ENCODE results near the gene MICAL2. TPM values are rescaled to one million over a fixed set of nuclear protein-coding genes. Genes with fewer than 3 reads are reported as not detected.

Gene MICAL2
- total RNA-seq, 1 donor from 2014 or later: 367 TPM

DNA sequence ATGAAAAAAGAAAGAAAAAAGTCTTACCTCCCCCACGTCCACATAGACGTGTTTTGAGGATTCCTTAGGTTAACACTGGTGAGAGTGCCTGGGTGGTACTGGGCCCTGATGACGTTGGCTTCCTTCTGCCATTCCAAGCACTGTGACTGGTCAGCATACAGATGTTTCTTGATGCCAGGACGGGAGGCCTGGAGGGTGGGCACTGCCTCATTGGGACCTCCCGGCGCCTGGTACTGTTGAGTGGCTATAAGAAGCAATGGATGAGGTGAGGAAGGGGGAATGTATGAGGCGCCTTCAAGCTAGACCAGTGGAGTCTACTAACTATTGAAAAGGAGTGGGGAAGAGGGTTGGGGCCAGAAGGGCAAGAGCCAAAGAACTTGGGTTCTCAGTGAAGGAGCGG lies 45.3 kb downstream of the MICAL2 start:
- Histone ChIP-seq H3K27me3 (ENCODE audit: control insufficient read depth, insufficient read depth, low read length) (no peaks in the 10 kb centered on the region), H3K4me3 (ENCODE audit: low read depth, low read length) (no peak overlapping the region), H3K36me3 (ENCODE audit: control insufficient read depth, insufficient read depth, low read length) (no peaks in the 10 kb centered on the region)
- DNase-seq (ENCODE audit: low read depth): no peak
- TF ChIP-seq, protein P1, sequence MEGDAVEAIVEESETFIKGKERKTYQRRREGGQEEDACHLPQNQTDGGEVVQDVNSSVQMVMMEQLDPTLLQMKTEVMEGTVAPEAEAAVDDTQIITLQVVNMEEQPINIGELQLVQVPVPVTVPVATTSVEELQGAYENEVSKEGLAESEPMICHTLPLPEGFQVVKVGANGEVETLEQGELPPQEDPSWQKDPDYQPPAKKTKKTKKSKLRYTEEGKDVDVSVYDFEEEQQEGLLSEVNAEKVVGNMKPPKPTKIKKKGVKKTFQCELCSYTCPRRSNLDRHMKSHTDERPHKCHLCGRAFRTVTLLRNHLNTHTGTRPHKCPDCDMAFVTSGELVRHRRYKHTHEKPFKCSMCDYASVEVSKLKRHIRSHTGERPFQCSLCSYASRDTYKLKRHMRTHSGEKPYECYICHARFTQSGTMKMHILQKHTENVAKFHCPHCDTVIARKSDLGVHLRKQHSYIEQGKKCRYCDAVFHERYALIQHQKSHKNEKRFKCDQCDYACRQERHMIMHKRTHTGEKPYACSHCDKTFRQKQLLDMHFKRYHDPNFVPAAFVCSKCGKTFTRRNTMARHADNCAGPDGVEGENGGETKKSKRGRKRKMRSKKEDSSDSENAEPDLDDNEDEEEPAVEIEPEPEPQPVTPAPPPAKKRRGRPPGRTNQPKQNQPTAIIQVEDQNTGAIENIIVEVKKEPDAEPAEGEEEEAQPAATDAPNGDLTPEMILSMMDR (IDR thresholded peaks at IDR 0.05; ENCODE audit: insufficient read depth, low read length, poor library complexity, severe bottlenecking): no peak

DNA sequence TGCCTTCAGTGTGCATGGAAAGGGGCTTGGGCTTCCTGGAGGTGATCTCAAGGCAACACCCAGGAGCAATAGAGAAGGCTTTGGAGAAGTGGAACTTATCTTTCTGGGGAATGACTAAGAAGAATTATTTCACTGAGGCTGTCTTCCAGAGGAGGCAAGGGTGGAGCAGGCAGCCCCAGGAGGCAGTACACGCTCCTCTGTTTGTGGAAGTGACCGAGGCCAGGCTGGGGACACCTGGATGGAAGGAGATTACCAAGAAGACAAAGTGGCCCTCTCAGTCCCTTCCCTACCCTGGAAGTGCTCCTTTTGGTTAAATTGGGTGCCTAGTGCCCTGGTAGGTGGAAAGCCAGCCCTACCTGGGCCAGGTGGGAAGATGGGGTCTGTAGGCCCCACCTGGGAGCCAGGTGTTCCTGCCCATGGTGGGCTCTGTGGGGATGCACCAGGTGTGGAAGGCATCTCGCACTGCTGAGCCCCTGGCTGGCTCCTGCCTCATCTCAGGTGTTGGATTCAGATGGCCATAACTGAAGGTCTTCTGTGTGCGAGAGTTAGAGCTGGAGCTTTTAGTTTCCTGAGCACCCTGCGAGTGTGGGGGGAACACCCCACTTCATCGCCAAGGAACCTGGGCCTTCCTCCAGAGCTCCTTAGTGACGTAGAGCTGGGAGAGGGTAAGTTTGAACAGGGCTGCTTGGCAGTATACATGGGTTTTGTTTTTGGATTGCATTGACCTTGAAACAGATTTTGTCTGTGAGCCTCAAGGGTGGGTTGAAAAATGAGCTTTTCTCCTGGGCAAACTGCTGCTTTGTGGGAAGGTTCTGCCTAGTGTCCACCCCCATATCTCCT lies 46.1 kb downstream of the MICAL2 start:
- Histone ChIP-seq H3K4me3 (ENCODE audit: low read depth, low read length) (no peak overlapping the region), H3K36me3 (ENCODE audit: control insufficient read depth, insufficient read depth, low read length) (no peaks in the 10 kb centered on the region), H3K27me3 (ENCODE audit: control insufficient read depth, insufficient read depth, low read length) (no peaks in the 10 kb centered on the region)
- TF ChIP-seq, protein P1 (IDR thresholded peaks at IDR 0.05; ENCODE audit: insufficient read depth, low read length, poor library complexity, severe bottlenecking): no peak
- DNase-seq (ENCODE audit: low read depth): no peak

- Histone ChIP-seq H3K36me3 (ENCODE audit: control insufficient read depth, insufficient read depth, low read length) (peaks cover 2% of the 10 kb centered on the region), H3K27me3 (ENCODE audit: control insufficient read depth, insufficient read depth, low read length) (no peaks in the 10 kb centered on the region), H3K4me3 (ENCODE audit: low read depth, low read length) (no peak overlapping the region)
- TF ChIP-seq, protein P1 (IDR thresholded peaks at IDR 0.05; ENCODE audit: insufficient read depth, low read length, poor library complexity, severe bottlenecking): no peak
- no peak for DNase-seq (ENCODE audit: low read depth)
These were observed 46.9 kb downstream of the MICAL2 start for GRCh38 chr11:12157241-12157661.

DNA sequence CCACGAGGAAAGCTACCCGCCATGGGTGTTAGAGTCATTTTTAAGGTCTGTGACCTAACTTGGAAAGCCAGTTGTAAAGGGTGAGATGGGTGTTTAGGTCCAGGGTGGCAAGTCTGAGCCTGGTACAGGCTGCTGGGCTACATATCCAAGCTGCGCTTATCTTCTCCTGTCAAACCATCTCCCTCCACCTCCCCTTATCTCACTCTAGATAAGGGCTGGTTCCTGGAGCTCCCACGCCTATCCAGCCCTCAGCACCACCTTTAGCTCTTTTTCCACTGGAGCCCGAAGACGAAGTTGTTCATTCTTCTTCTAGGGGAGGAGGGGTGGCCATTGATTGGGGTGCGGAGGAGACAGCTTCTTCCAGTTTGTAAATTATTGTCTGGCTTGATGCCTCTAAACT lies 48.5 kb downstream of the MICAL2 start:
- TF ChIP-seq, protein P1 (IDR thresholded peaks at IDR 0.05; ENCODE audit: insufficient read depth, low read length, poor library complexity, severe bottlenecking): no peak
- no peak for DNase-seq (ENCODE audit: low read depth)
- Histone ChIP-seq H3K4me3 (ENCODE audit: low read depth, low read length) (no peak overlapping the region), H3K36me3 (ENCODE audit: control insufficient read depth, insufficient read depth, low read length) (peaks cover 2% of the 10 kb centered on the region), H3K27me3 (ENCODE audit: control insufficient read depth, insufficient read depth, low read length) (no peaks in the 10 kb centered on the region)

- TF ChIP-seq, protein P1 (IDR thresholded peaks at IDR 0.05; ENCODE audit: insufficient read depth, low read length, poor library complexity, severe bottlenecking): no peak
- Histone ChIP-seq H3K36me3 (ENCODE audit: control insufficient read depth, insufficient read depth, low read length) (peaks cover 2% of the 10 kb centered on the region), H3K4me3 (ENCODE audit: low read depth, low read length) (no peak overlapping the region), H3K27me3 (ENCODE audit: control insufficient read depth, insufficient read depth, low read length) (no peaks in the 10 kb centered on the region)
- DNase-seq (ENCODE audit: low read depth): no peak
These were observed 49.1 kb downstream of the MICAL2 start for GRCh38 chr11:12159351-12160099.
